ENCODE data around the gene OTULINL.
"Not testable (repeated sequence)": the region's sequence is repeated elsewhere in the genome, so short reads cannot be mapped to it uniquely, and the experiment has no call there.

The OTULINL gene

DNA sequence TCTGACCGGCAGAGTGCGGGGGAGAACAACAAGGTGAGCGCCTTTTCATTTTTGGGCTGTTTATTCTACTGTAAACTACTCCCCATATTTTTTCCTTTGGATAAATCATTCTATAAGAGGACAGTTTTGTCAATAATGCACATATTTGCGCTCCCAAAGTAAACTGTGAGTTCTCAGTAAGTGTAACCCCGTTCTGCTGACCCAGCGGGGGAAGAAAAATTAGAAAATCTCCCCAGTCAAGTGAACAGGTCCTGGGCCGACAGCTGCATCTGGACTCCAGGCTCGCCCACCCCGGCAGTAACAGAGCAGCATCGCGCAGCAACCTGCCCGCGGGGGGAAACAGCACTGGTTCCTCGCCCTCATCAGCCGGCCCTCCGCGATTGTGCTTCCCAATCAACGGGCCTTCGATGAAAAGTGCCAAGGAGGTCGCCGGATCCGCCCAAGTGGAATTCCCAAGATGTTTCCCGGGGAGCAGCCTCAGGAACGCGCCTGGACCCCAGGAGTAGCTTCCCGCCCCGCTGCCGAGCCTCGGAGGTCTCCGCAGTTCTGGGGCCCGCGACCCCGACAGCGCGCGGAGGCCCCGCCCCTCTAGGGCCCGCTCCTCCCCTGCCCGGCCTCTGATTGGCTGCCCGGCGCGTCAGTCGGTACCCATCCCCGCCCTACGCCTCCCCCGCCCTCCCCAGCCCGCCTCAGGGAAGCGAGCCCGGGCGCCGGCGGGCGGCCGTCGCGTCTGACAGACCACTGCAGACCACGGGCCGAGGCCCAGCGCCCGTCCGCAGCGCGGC lies at the start of gene OTULINL:
TSS of gene OTULINL (plus strand) at position 687 of the 785 bp plus-strand sequence. CDS start 103 bp downstream, outside the sequence.
- peak; percentile 85 for DNase-seq (ENCODE audit: low spot score)

DNA sequence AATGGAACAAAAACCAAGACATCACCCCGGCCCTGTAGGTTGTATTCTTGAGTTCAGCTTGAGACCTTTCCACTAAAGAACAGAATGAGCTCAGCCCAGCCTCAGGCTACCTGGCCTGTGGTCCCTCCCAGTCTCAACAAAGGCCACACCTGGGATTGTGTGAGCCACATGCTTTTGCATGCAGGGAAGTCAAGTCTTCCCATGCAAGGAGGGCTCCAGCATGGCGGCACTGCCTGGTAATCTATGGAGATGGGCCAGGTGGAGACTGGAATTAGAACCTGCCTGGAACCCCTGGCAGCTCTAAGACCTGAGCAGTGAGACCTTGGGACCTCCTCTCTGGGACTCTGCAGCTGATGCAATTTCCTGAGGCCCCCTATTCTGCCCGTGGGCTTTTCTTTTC lies 49.4 kb upstream of the OTULINL start:
- DNase-seq (ENCODE audit: low spot score): no peak

DNA sequence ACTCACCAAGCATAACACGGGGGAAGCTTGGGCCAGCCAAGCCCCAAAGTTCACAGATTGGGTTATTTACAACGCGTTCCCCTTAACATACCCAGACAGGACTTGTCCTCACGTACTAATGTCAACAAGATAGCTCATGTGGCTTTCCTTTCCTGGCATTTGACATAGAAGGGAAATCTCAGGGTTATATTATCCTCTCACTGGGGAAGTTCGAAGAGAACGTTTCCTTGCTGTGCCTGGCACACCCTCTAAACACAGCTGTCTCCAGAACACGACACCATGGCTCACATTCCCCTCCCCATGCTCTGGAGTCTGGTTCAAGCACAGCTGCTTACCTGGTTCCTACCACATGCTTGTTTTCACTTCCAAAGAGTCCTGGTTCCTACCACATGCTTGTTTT lies 46.8 kb upstream of the OTULINL start:
- DNase-seq (ENCODE audit: low spot score): no peak

DNA sequence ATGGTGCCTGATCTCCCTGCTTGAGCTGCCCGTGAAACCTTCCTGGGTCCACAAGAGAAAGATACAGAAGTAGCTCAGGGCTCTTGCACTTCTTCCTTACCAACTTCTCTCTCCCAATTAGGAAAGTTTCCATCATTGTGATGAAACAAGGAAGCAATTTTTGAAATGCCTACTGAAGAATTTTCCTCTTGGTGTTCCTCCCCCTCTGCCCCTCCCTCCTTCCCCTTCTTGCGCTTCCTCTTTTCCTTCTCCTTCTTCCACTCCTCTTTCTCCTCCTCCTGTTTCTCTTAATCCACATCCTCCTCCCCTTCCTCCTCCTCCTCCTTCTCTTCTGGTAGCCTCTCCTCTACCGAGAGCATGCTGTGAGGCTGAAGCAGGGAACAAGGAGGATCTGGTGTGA lies 36.3 kb upstream of the OTULINL start:
- no peak for DNase-seq (ENCODE audit: low spot score)

DNA sequence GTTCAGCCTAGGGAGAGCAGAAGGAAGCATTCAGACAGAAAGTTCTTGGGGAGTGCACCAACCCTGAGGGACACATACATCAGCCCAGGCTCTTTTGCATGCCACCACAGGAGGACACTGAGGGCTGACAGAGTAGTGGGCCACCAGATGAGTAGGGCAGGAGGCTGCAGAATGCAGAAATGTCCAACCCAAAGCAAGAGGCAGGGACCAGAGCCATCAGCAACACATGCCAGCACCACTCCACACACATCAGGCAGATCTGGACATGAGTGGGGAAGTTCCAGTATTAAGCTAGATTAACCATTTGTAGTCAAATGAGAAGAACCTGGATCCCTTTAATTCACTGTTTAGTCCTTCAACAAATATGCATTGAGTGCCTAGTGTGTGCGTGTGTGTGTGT lies 35.7 kb upstream of the OTULINL start:
- DNase-seq (ENCODE audit: low spot score): no peak

DNA sequence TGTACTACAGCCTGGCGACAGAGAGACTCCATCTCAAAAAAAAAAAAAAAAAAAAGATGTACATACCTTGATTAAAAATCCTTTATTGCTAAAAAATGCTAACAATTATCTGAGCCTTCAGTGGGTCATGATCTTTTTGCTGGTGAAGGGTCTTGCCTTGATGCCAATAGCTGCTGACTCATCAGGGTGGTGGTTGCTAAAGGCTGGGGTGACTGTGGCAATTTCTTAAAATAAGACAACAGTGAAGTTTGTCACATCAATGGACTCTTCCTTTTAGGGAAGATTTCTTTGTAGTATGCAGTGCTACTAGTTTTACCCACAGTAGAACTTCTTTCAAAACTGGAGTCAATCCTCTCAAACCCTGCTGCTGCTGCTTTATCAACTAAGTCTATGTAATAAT lies 33.9 kb upstream of the OTULINL start:
- no peak for DNase-seq (ENCODE audit: low spot score)

DNA sequence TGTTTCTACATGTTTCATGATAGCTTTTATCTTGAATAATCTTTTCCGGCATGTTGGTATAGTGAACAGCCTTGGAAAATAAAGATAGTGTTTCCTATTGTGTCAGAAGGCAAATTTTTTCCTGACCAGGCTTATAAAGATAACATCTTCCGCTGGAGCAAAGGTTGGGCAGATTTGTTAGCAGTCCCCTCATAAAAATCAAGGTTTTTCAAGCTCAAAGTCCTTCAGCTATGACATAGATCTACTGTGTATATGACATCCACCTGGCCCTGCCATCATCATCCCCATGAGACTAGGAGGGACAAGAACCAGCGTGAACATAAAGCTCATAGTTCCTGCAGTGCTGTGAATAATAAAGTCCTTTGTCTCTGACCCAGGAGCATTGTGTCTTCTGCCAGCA lies 30.4 kb upstream of the OTULINL start:
- DNase-seq (ENCODE audit: low spot score): peak; percentile 58

DNA sequence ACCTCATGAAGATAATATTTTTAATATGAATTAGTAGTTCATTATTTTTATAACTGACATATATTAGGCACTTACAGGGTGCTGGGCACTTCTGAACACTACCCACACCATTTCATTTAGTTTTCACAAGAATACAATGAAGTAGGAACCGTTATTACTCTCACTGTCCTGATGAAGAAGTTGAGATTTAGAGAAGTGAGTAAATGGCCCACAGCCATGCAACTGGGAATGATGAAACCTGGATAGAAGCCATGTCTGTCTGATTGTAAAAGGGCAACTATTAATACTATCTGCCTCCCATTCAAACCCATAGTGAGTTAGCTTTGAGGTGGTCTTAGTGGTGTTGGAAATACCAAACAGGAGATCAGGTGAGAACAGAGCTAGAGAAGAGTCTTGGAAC lies 29.6 kb upstream of the OTULINL start:
- no peak for DNase-seq (ENCODE audit: low spot score)

DNA sequence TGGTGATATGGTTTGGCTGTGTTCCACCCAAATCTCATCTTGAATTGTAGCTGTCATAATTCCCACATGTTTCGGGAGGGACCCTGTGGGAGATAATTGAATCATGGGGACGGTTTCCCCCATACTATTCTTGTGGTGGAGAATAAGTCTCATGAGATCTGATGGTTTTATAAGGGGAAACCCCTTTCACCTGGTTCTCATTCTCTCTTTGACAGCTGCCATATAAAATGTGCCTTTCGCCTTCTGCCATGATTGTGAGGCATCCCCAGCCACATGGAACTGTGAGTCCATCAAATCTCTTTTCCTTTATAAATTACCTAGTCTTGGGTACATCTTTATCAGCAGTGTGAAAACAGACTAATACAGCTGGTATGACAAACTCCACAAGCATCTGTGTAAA lies 27.3 kb upstream of the OTULINL start:
- DNase-seq (ENCODE audit: low spot score): not testable (repeated sequence)

DNA sequence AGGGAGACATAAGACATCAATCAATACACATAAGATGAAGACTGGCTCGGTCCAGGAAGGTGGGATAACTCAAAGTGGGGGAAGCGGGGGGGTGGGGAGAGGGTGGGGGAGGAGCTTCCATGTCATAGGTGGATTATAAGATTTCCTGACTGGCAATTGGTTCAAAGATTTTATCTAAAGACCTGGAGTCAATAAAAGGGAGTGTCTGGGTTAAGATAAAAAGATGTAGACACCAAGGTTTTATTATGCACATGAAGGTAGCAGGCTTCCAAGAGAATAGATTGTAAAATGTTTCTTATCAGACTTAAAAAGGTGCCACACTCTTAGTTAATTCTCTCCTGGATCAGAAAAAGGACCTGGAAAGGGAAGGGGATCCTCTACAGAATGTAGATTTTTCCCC lies 25.6 kb upstream of the OTULINL start:
- no peak for DNase-seq (ENCODE audit: low spot score)

DNA sequence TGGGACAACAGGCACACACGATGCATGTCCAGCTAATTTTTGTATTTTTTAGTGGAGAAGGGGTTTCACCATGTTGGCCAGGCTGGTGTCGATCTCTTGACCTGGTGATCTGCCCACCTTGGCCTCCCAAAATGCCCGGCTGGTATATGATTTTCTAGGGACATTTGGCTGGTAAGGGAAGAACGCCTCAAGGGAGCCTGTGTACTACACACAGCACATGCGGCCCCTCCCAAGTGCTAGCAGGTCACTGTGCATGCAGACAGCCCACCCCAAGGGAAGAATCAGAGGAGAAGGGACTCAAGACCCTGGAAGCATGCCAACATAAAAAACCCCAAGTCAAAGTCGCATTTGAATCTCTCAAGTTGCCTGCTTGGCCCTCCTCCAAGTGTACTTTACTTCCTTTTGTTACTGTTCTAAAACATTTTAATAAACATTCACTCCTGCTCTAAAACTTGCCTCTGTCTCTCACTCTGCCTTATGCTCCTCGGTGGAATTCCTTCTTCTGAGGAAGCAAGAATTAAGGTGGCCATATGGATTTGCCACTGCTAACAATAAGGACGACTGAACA lies 24.3 kb upstream of the OTULINL start:
- no peak for DNase-seq (ENCODE audit: low spot score)

DNA sequence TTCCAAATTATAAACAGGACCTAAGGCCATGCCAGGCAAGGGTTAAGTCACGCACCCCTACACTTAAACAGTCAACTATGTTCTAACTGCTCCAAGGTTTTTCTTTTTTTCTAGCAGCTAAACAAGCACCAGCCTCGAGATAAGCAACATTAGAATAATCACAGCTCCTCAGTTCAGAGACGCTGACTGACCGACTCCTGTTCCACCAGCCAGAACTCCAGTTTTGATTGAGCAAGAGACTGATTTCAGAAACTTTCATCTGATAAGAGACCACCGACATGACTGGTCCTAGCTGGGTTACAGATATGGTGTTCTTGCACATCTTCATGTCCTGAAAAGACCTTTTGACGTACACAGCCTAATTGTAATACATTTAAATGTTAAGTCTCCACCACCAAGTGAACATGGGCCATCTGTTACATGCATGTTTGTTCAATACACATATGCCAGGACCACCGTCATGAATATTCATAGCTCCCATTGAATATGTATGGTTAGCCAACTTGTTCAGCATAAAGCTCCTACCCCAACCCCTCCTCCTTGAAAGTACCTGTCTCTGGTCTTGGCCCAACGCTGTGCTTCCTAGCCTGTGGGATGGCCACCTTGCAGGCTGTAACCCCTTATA lies 23.7 kb upstream of the OTULINL start:
- DNase-seq (ENCODE audit: low spot score): peak; percentile 15

DNA sequence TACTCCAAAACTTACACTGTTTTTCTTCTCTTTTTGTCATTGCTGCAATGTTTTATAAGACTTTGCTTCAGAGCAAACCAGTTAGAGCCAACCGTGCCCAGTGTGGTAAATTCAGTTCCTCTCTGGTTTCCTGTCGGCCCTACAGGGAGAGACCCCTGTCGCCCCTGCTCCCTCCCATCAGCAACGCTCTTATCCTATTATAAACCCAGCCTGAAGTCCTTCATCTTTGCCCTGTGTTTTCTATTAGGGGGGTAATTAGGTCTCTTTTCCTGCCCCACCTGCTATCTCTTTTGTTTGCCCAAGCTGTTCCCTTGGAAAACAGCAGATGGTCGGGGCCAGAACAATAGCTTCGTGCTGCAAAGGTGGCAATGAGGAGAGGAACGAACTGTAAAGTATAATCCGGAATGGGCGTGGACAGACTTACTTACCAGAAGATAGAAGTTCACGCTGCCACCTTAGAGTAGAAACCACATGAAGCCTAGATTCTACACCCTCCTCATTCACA lies 21.4 kb upstream of the OTULINL start:
- DNase-seq (ENCODE audit: low spot score): no peak

DNA sequence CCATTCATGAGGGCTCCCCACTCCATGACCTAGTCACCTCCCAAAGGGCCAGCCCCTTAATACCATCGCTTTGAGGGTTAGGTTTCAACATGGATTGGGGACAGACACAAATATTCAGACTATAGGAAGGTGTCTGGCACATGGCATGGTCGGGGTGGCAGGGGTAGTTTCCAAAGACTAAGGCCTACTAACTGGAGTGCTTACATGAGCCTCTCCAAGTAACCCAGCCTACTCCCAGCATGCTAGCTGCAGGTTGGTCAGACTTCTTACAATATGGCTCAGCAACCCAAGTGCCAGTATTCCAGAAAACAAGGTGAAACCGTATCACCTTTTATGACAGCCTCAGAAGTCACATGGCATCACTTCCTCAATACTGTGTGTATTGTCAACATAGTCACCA lies 19.9 kb upstream of the OTULINL start:
- DNase-seq (ENCODE audit: low spot score): no peak

DNA sequence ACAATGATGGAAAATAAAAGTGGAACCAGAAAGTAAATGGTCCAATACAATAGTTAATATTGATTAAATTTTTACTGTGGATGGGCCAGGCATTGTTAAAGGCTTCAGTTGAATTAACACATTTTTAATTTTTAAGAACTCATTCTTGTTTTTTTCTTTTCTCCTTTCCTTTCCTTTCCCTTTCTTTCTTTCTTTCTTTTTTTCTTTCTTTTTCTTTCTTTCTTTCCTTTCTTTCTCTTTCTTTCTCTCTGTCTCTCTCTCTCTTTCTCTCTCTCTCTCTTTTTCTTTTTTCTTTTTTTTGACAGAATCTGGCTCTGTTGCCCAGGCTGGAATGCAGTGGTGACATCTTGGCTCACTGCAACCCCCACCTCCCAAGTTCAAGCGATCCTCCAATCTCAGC lies 13.3 kb upstream of the OTULINL start:
- no peak for DNase-seq (ENCODE audit: low spot score)

DNA sequence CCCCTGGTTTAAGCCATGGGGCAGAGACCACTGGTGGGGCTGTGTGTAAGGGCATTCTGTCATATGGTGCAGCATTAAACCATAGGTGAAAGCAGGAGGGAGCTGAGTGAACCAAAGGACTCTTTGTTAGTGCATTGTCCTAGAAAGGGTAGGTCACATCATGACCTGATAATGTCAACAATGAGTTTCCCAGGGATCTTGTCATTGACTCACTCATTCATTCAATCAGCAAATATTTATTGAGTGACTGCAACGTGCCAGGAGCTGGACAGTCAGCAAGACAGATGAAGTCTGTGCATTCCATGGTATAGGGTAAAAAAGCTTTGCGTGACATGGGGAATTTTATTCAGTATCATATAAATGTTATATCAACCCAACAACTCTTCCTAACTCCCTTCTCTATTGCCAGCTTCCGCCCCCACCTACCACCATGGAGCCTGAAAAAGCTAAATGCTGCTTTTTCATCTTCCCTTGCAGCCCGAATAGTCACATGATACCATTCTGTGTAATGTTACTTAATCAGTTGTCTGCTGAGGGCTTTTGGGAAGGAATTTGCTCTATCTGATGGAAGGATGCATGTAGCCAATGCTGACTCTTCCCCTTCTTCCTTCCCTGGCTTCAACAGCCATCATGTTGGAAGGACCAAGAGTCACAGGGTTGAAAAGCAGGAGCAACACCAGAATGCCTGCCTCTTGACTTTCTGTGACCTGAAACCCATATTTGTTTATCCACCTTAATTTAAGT lies 11.5 kb upstream of the OTULINL start:
- peak; percentile 73 for DNase-seq (ENCODE audit: low spot score)

DNA sequence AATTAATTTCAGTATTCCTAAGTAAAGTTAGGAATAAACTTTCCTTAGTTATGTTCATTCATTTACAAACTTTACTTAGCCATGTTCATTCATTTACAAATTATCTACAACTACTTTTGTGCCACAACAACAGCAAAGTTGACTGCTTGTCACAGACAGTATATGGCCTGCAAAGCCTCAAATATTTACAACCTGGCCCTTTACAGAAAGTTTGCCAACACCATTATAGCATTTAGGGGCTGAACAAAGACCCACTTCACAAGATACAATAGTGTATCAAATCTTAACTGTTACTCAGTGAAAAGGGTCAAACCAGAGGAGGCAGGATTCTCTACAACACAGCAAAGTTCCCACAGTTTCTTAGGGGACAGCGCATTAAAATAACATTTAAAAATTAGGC lies 9.7 kb upstream of the OTULINL start:
- no peak for DNase-seq (ENCODE audit: low spot score)

DNA sequence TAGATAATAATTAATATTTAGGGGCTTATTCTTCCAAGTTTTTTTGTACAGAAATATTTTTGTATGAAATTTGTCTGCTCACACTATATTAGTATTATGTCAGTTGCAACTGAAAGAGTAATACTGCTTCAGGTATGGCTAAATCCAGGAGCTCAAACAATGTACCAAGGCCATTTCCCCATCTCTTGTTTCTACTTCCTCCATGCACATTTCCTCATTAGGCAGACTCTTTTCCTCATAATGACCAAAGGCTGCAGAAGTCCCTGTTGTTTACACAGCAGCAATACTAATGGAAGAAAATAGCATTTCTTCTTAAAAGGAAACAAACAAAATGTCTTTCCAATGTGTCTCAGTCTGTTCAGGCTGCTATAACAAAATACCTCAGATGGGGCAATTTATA lies 9.2 kb upstream of the OTULINL start:
- DNase-seq (ENCODE audit: low spot score): no peak

DNA sequence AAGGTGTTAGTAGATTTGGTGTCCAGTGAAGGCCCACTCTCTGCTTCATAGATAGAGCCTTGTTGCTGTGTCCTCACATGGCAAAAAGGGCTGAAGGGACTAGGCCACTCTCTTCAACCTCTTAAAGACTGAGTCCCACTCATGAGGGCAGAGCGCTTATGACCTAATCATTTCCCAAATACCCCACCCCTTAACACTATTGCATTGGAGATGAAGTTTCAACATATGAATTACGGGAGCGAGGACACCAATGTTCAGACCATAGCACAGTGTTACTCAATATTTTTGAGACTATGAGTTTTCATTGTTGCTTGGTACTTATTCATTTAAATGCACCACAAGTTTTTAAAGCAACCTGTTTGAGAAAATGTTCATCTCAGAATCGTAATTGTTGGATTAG lies 8.8 kb upstream of the OTULINL start:
- DNase-seq (ENCODE audit: low spot score): no peak

DNA sequence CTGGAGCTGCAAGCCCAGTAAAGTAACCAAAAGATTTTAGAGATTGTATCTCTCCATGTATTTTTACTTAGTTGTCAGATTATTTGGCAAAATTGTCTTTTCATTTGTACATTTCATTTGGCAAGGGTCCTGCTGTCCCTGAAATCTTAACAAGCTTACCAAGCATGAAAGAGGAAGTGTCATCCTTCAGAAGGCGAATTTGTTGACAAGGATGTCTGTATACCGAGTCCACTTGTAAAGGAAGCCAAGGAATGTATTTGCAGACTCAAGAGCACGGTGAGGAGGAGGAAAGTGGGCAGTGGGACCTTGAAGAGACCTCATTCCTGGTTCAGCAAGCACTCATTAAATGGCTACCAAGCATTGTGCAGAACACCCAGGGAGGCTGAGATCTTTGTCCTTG lies 7.5 kb upstream of the OTULINL start:
- DNase-seq (ENCODE audit: low spot score): no peak

DNA sequence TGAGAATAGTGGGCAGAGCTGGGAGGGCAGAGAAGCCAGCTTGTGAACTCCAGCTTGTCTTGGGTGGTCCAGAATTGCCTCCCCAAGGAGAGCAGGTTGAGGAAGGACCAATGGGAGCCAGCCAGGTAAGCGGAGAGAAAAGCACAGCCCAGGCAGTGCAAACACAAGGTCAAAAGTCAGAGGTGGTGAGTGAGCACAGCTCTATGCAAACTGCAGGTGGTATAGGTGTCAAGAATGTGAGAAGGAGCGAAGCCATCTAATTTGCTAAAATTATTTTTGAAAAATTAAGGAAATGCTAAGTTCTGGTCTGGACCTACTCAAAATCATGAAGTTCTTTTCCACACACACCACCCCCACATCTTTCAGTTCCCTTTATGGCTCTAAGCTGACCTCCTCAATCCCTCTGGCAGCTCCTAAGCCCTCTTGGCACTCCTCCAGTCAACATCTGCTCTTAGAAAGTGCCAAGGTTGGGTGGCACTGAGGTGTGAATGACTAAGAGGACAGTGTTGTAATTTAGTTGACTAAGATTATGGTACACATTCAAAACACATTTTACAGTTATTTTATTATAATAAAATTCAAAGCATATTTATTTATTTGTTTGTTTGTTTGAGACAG lies 6.6 kb upstream of the OTULINL start:
- DNase-seq (ENCODE audit: low spot score): no peak

DNA sequence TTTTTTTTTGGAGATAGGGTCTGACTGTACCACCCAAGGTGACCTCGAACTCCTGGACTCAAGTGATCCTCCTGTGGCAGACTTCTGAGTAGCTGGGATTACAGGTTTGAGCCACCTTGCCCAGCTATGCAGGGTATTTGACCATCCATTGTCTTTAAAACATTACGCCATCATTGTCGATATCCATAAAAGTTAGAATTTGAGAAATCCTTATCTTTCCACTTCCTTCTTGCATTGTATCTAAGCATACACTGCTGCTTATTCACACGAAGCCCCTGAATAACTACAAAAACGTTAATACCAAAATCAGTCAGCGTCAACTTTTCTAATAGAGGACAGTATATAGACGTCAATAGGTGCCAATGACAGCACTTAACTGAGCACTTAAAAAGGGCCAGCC lies 5.4 kb upstream of the OTULINL start:
- DNase-seq (ENCODE audit: low spot score): no peak

Measured in HuH-7 (cell line).